Activated naive CD4-positive, alpha-beta T cell treated with anti-CD3 and anti-CD28 coated beads, Interleukin-2, amount 50 U/mL, for 72 hours (primary cell): ENCODE results near the gene PLAAT5. TPM values are rescaled to one million over a fixed set of nuclear protein-coding genes. Genes with fewer than 3 reads are reported as not detected.
"Not testable (repeated sequence)": the region's sequence is repeated elsewhere in the genome, so short reads cannot be mapped to it uniquely, and the experiment has no call there.

Experiments
- ATAC-seq, 2 donors: fragments of 150-1000 bp; cut with Tn5 transposase; 2 replicates each; pipeline ENCODE4 v1.10.0; 2021; ENCODE audit warnings: mild to moderate bottlenecking in 2 of 2, moderate library complexity in 2 of 2
- DNase-seq, 2 donors: peaks; one replicate each; pipeline ENCODE4 v3.0.0; 2021 to 2022; ENCODE audit warnings: low spot score in 2 of 2
- H3K27ac Mint-ChIP-seq, 2 donors: one replicate each; pipeline ENCODE4 v1.8.0; 2022; ENCODE audit warnings: mild to moderate bottlenecking in 2 of 2, mixed read lengths in 2 of 2
- H3K36me3 Mint-ChIP-seq, 2 donors: one replicate each; pipeline ENCODE4 v1.8.0; 2022; ENCODE audit warnings: mixed read lengths in 2 of 2
- H3K9me3 Mint-ChIP-seq, 2 donors: one replicate each; pipeline ENCODE4 v1.8.0; 2022; ENCODE audit warnings: mixed read lengths in 2 of 2
- total RNA-seq, 2 donors: library from RNA; stranded (reverse); gene quantifications; one replicate each; pipeline ENCODE4 v1.2.3, GENCODE V29; 2022

The PLAAT5 gene, protein sequence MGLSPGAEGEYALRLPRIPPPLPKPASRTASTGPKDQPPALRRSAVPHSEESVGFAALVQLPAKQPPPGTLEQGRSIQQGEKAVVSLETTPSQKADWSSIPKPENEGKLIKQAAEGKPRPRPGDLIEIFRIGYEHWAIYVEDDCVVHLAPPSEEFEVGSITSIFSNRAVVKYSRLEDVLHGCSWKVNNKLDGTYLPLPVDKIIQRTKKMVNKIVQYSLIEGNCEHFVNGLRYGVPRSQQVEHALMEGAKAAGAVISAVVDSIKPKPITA
- not detected for total RNA-seq

- Mint-ChIP-seq H3K9me3 (peaks cover under 1% of the 10 kb centered on the region in 2 donors), H3K36me3 (peaks cover 0 to 1% of the 10 kb centered on the region in 2 donors), H3K27ac (no peak within 1 kb of the TSS)
- DNase-seq (peak in 1 of 2 donors; percentile 22), ATAC-seq (peak; percentile 16 to 46)
These were observed at the start of gene PLAAT5 for GRCh38 chr11:63490551-63491239. Gene PLAAT5 (minus strand): TSS chr11:63491167. CDS start chr11:63491034, 133 bp downstream.

DNA sequence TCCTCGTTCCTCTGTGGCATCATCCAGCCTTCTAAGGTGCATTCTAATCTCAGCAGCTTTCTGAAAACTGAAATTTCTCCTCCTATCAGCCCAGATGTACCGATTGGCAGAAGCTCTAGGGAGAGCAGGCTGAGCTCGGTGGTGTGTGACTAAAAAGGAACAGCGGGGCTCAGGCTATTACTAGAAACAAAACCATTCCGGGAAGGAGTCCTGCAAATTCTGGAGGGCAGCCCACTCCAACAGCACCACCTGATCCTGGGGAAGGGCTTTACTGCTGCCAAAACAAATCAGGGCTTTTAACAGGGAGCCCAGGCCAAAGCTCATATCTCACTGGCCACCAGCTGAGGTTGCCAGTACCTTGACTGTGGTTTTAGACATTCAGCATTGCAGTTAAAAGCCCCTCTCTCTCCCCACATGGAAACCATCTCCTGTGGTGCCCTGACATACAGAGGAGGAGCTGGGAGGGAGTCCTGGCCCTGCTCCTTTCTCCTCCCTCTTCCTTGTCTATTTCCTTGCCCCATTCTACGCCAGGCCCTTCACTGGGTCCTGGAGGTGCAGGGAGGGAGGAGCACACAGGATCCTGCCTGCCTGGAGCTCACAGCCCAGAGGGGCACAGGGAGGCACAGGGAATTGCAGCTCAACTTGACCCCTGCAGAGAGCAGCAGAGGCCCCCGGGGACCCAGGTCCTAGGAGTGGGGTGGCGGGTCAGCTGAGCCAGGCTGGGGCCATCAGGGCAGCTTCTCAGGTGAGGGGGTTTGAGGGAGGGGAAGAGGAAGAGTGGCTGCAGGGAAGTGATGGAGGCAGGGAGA, 46.5 kb upstream of the PLAAT5 start:
- Mint-ChIP-seq H3K36me3 (no peaks in the 10 kb centered on the region), H3K9me3 (no peaks in the 10 kb centered on the region), H3K27ac (peak overlapping the region; percentile 92 to 98)
- peak; percentile 56 to 61 for ATAC-seq
- DNase-seq, result no peak

DNA sequence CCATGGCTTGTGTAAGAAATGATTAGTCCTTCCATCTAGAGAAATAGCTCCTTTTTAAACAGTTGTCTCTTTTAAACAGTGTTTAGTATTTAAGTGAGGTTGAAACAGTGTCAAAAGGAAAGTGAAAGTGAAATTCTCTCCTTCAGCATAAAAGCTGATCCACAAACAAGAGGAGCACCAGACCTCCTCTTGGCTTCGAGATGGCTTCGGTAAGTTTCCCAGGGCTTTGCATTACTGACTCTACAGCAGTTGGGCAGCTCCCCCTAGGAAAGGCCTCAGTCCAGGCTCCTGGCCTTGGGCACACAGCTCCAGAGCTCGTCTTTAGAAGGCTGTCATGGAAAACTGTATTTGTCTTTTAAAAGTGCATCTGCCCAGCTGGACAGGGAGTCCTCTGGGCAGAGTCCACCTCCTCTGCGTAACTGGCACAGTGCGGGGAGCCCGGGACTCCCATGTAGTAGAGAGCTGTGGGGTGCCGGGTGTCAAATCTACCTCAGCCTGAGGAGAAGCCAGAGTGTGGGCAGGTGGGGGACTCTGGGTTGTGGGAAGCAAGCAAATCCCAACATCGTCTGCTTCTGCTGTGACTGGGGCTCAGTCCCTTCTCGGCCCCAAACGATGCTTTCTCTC, 45.8 kb upstream of the PLAAT5 start, which contains the start of gene PLAAT4:
PLAAT4 (plus strand) TSS at position 140 of the 624 bp plus-strand sequence; CDS start at position 201, 61 bp downstream.
- no peaks in the 10 kb centered on the region for H3K36me3 Mint-ChIP-seq
- no peaks in the 10 kb centered on the region for H3K9me3 Mint-ChIP-seq
- DNase-seq, result no peak
- H3K27ac Mint-ChIP-seq, result peak within 1 kb of the TSS; percentile 92 to 98
- ATAC-seq, result peak; percentile 43 to 62

- no peaks in the 10 kb centered on the region for H3K36me3 Mint-ChIP-seq
- peak overlapping the region; percentile 92 to 98 for H3K27ac Mint-ChIP-seq
- DNase-seq (no peak), ATAC-seq (peak; percentile 55 to 72)
- no peaks in the 10 kb centered on the region for H3K9me3 Mint-ChIP-seq
These were observed 44.8 kb upstream of the PLAAT5 start for GRCh38 chr11:63535734-63536133.

GRCh38 chr11:63534895-63535461, 44.0 kb upstream of the PLAAT5 start:
- ATAC-seq (peak; percentile 19 to 46), DNase-seq (no peak)
- H3K27ac Mint-ChIP-seq, result peak overlapping the region in 1 of 2 donors; percentile 92
- H3K36me3 Mint-ChIP-seq, result no peaks in the 10 kb centered on the region
- H3K9me3 Mint-ChIP-seq, result no peaks in the 10 kb centered on the region

GRCh38 chr11:63534076-63534475, 43.1 kb upstream of the PLAAT5 start:
- Mint-ChIP-seq H3K27ac (peak overlapping the region in 1 of 2 donors; percentile 18), H3K36me3 (no peaks in the 10 kb centered on the region)
- ATAC-seq, result no peak

GRCh38 chr11:63532799-63533475, 42.0 kb upstream of the PLAAT5 start:
- Mint-ChIP-seq H3K27ac (no peak overlapping the region), H3K9me3 (no peaks in the 10 kb centered on the region), H3K36me3 (no peaks in the 10 kb centered on the region)
- no peak for DNase-seq
- ATAC-seq, result no peak

More at GRCh38 chr11:63534076-63534475, 43.1 kb upstream of the PLAAT5 start:
- no peaks in the 10 kb centered on the region for H3K9me3 Mint-ChIP-seq
- no peak for DNase-seq

DNA sequence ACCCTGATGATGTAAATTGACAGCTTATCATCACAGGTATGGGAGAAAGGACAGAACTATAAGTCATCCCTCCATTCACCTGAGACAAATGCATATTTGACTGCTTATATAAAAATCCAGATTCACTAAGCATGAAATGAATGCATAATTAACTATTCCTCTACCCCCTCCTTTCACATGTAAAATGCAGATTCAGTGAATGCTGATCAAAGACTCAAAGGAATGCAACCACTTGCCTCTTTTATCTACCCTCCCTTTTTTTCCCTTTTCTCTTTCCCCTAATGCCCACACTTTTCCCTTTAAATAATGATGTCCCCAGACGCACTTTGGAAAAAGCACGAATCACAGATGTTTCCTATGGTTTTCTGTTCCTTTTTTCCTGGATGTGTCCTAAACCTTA, 41.1 kb upstream of the PLAAT5 start:
- Mint-ChIP-seq H3K9me3 (no peaks in the 10 kb centered on the region), H3K27ac (peak overlapping the region in 1 of 2 donors; percentile 44), H3K36me3 (no peaks in the 10 kb centered on the region)
- DNase-seq, result no peak
- ATAC-seq, result no peak

DNA sequence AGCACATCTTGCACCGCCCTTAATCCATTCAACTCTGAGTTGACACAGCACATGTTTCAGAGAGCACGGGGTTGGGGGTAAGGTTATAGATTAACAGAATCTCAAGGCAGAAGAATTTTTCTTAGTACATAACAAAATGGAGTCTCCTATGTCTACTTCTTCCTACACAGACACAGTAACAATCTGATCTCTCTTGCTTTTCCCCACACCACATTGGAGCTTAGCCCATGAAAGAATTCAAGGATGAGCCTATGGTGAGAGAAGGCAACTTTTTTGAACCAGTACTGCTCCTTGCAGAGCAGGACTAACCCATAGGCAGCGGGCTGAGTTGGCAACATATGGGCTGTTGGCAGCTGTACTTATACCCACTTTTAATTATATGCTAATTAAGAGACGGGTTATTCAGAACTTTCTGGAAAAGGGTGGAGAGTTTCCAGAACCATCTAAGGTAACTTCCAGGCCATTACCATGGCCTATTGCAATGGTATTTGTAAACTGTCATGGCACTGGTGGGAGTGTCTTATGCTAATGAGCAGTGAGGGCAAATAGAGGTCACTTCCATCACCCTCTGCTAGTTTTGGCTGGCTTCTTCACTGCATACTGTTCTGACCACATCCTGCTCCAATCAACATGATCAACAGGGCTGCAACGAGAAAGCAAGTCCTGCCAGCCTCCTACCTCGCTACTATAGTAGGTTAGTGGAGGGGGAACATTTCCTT, 40.3 kb upstream of the PLAAT5 start:
- ATAC-seq, result peak; percentile 75 to 80
- H3K27ac Mint-ChIP-seq, result peak overlapping the region; percentile 26 to 44
- not testable (repeated sequence) for DNase-seq, H3K9me3 Mint-ChIP-seq, H3K36me3 Mint-ChIP-seq

DNA sequence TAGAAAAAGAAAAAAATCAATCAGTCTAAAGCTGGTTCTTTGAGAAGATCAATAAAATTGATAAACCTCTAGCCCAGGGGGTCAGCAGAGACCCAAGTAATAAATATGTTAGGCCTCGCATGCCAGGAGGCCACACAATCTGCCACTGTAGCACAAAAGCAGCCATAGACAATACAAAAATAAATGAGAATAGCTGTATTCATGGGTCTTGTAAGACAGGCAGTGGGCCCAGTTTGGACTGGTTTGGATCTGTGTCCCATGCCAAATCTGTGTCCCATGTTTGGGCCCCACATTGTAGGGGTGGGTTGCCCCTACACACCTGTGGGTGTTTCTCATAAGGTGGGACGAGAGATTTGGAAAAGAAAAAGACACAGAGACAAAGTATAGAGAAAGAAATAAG, 39.1 kb upstream of the PLAAT5 start:
- ATAC-seq, result no peak
- H3K27ac Mint-ChIP-seq, result no peak overlapping the region
- H3K9me3 Mint-ChIP-seq, result no peaks in the 10 kb centered on the region
- H3K36me3 Mint-ChIP-seq, result no peaks in the 10 kb centered on the region
- no peak for DNase-seq

DNA sequence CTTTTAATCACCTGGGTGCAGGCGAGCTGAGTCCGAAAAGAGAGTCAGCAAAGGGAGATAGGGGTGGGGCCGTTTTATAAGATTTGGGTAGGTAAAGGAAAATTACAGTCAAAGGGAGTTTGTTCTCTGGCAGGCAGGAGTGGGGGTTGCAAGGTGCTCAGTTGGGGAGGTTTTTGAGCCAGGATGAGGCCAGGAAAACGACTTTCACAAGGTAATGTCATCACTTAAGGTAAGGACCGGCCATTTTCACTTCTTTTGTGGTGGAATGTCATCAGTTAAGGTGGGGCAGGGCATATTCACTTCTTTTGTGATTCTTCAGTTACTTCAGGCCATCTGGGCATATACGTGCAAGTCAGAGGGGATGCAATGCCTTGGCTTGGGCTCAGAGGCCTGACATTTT, 38.4 kb upstream of the PLAAT5 start:
- ATAC-seq, H3K27ac Mint-ChIP-seq, H3K9me3 Mint-ChIP-seq: not testable (repeated sequence)

DNA sequence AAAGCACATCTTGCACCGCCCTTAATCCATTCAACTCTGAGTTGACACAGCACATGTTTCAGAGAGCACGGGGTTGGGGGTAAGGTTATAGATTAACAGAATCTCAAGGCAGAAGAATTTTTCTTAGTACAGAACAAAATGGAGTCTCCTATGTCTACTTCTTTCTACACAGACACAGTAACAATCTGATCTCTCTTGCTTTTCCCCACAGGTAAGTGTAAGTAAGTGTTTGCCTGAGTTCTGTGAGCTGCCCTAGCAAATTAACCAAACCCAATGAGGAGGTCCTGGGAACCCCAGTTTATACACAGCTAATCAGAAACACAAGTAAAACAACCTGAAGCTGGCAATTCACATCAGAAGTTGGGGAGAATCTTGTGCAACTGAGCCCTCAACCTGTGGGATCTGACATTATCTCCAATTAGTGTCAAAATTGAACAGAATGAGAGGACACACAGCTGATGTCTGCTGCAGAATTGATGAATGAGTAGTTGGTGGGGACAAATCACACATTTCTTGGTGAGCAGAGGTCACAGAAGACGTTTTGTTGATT, 37.8 kb upstream of the PLAAT5 start:
- not testable (repeated sequence) for H3K36me3 Mint-ChIP-seq, DNase-seq, ATAC-seq, H3K27ac Mint-ChIP-seq, H3K9me3 Mint-ChIP-seq

More for the DNA sequence above, 38.4 kb upstream of the PLAAT5 start:
- not testable (repeated sequence) for DNase-seq, H3K36me3 Mint-ChIP-seq

GRCh38 chr11:63528156-63528555, 37.2 kb upstream of the PLAAT5 start:
- H3K36me3 Mint-ChIP-seq, ATAC-seq, H3K27ac Mint-ChIP-seq, H3K9me3 Mint-ChIP-seq, DNase-seq: not testable (repeated sequence)

DNA sequence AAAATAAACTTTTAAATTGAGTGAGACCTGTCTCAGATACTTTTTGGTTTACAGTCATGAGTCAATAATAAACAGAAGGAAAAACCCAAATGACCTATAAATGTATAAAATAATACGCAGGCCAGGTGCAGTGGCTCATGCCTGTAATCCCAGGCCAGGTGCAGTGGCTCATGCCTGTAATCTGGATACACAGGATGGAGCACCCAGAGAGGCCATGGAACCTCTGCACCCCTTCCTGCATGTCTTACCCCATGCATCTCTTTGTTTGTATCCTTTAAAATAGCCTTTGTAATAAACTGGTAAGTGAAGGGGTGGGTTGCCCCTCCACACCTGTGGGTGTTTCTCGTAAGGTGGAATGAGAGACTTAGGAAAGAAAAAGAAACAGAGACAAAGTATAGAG, 36.7 kb upstream of the PLAAT5 start:
- H3K27ac Mint-ChIP-seq, result no peak overlapping the region
- DNase-seq (no peak), ATAC-seq (no peak)
- peaks cover 0 to 9% of the 10 kb centered on the region in 2 donors for H3K36me3 Mint-ChIP-seq
- H3K9me3 Mint-ChIP-seq, result no peaks in the 10 kb centered on the region

- DNase-seq (no peak), ATAC-seq (no peak)
- peaks cover 0 to 9% of the 10 kb centered on the region in 2 donors for H3K36me3 Mint-ChIP-seq
- no peak overlapping the region for H3K27ac Mint-ChIP-seq
- peaks cover 0 to 6% of the 10 kb centered on the region in 2 donors for H3K9me3 Mint-ChIP-seq
These were observed 32.2 kb upstream of the PLAAT5 start for GRCh38 chr11:63523151-63523550.
